GM12892 (cell line): Measurements from ENCODE around the gene TAS2R16.

Experiments
- DNase-seq: peaks from one replicate; pipeline ENCODE4 v3.0.0; 2011; ENCODE audit not compliant: insufficient read length
- FAIRE-seq: peaks from 2 replicates; lab custom pipeline; 2011; peaks lifted over from hg19 to GRCh38; lab: Jason Lieb, UNC
- POLR2A ChIP-seq: IDR thresholded peaks from 2 replicates; pipeline ENCODE4 v1.6.1; 2011; ENCODE audit warnings: low read depth, low read length, control low read depth
- POLR2AphosphoS5 ChIP-seq: IDR thresholded peaks from 2 replicates; pipeline ENCODE4 v1.6.1; 2011; ENCODE audit warnings: low read depth, low read length, control low read depth
- TAF1 ChIP-seq: IDR thresholded peaks from 2 replicates; pipeline ENCODE4 v1.6.1; 2011; ENCODE audit warnings: low read depth, mild to moderate bottlenecking, control low read depth, low read length, borderline replicate concordance

TAS2R16 gene

GRCh38 chr7:123011766-123012369, 16.4 kb upstream of the TAS2R16 start:
- DNase-seq (no peak), FAIRE-seq (no peak)
- TF ChIP-seq POLR2AphosphoS5: no peak
- no peak for TF ChIP-seq TAF1
- no peak for TF ChIP-seq POLR2A

GRCh38 chr7:123004931-123005330, 9.4 kb upstream of the TAS2R16 start:
- TF ChIP-seq POLR2A (no peak), TAF1 (no peak), POLR2AphosphoS5 (no peak)
- FAIRE-seq: no peak
- no peak for DNase-seq

- no peak for FAIRE-seq
- DNase-seq: no peak
- TF ChIP-seq POLR2A (no peak), POLR2AphosphoS5 (no peak), TAF1 (no peak)
These were observed 8.1 kb upstream of the TAS2R16 start for GRCh38 chr7:123003539-123004126.

GRCh38 chr7:122989577-122989976, 5.9 kb downstream of the TAS2R16 start:
- no peak for FAIRE-seq
- TF ChIP-seq TAF1: no peak
- TF ChIP-seq POLR2AphosphoS5: no peak
- no peak for TF ChIP-seq POLR2A

GRCh38 chr7:122989041-122989440, 6.5 kb downstream of the TAS2R16 start:
- FAIRE-seq (no peak), DNase-seq (no peak)
- TF ChIP-seq TAF1: no peak
- TF ChIP-seq POLR2A: no peak
- no peak for TF ChIP-seq POLR2AphosphoS5

More at GRCh38 chr7:122989577-122989976, 5.9 kb downstream of the TAS2R16 start:
- no peak for DNase-seq

GRCh38 chr7:122988333-122988732, 7.2 kb downstream of the TAS2R16 start:
- TF ChIP-seq TAF1 (no peak), POLR2AphosphoS5 (no peak), POLR2A (no peak)
- FAIRE-seq: no peak
- DNase-seq: no peak

GRCh38 chr7:122987463-122987862, 8.0 kb downstream of the TAS2R16 start:
- no peak for DNase-seq
- no peak for TF ChIP-seq POLR2A
- TF ChIP-seq TAF1: no peak
- no peak for TF ChIP-seq POLR2AphosphoS5
- FAIRE-seq: no peak

- DNase-seq: no peak
- no peak for TF ChIP-seq POLR2AphosphoS5
- no peak for TF ChIP-seq POLR2A
- TF ChIP-seq TAF1: no peak
- no peak for FAIRE-seq
These were observed 11.5 kb downstream of the TAS2R16 start for GRCh38 chr7:122984021-122984420.

GRCh38 chr7:122983261-122983660, 12.2 kb downstream of the TAS2R16 start:
- DNase-seq (no peak), FAIRE-seq (no peak)
- no peak for TF ChIP-seq POLR2A
- TF ChIP-seq TAF1: no peak
- TF ChIP-seq POLR2AphosphoS5: no peak

- no peak for DNase-seq
- no peak for FAIRE-seq
- TF ChIP-seq POLR2A: no peak
- no peak for TF ChIP-seq TAF1
- TF ChIP-seq POLR2AphosphoS5: no peak
These were observed 20.2 kb downstream of the TAS2R16 start for GRCh38 chr7:122975341-122975740.

- no peak for TF ChIP-seq POLR2A
- no peak for TF ChIP-seq POLR2AphosphoS5
- TF ChIP-seq TAF1: no peak
- FAIRE-seq (no peak), DNase-seq (no peak)
These were observed 21.3 kb downstream of the TAS2R16 start for GRCh38 chr7:122974229-122974628.

GRCh38 chr7:122972056-122972455, 23.4 kb downstream of the TAS2R16 start:
- FAIRE-seq: no peak
- TF ChIP-seq POLR2A (no peak), TAF1 (no peak), POLR2AphosphoS5 (no peak)
- DNase-seq: no peak

GRCh38 chr7:122970740-122971725, 24.5 kb downstream of the TAS2R16 start:
- DNase-seq (no peak), FAIRE-seq (no peak)
- TF ChIP-seq POLR2A: no peak
- TF ChIP-seq TAF1: no peak
- no peak for TF ChIP-seq POLR2AphosphoS5
